GM23338 (cell line): ENCODE data around the gene KCNK10. TPM values are rescaled to one million over a fixed set of nuclear protein-coding genes. Genes with fewer than 3 reads are reported as not detected.

Experiments
- ATAC-seq: fragments of 200-7000 bp; cut with Tn5 transposase; 3 replicates; pipeline ENCODE4 v1.9.1; 2020
- DNase-seq: peaks from one replicate; pipeline ENCODE4 v3.0.0-alpha.2; 2015; ENCODE audit warnings: low spot score
- H2AFZ ChIP-seq: fragments of 200-600 bp; sonication (generic); 2 replicates; pipeline ENCODE4 v1.8.0; 2016; ENCODE audit warnings: antibody characterized with exemption, mild to moderate bottlenecking, moderate library complexity
- H3F3A ChIP-seq: fragments of 200-600 bp; sonication (generic); replicated peaks from 2 replicates; pipeline ENCODE4 v1.8.0; 2017; ENCODE audit warnings: antibody characterized with exemption, mixed run types, low read depth
- H3K27ac ChIP-seq: fragments of 200-600 bp; sonication (generic); 2 replicates; pipeline ENCODE4 v1.6.1; 2016; ENCODE audit warnings: low read depth
- H3K27me3 ChIP-seq: fragments of 200-600 bp; sonication (generic); 2 replicates; pipeline ENCODE4 v1.8.0; 2016; ENCODE audit warnings: mild to moderate bottlenecking, mixed run types, moderate library complexity; ENCODE audit not compliant: insufficient read depth
- H3K36me3 ChIP-seq: fragments of 200-600 bp; sonication (generic); 2 replicates; pipeline ENCODE4 v1.8.0; 2016; ENCODE audit warnings: mild to moderate bottlenecking; ENCODE audit not compliant: insufficient read depth
- H3K4me1 ChIP-seq: fragments of 200-600 bp; sonication (generic); 2 replicates; pipeline ENCODE4 v1.8.0; 2016; ENCODE audit warnings: mild to moderate bottlenecking, moderate library complexity; ENCODE audit not compliant: insufficient read depth
- H3K4me2 ChIP-seq: fragments of 200-600 bp; sonication (generic); 2 replicates; pipeline ENCODE4 v1.7.1; 2017; ENCODE audit warnings: mixed run types
- H3K4me3 ChIP-seq: fragments of 200-600 bp; sonication (generic); 2 replicates; pipeline ENCODE4 v1.6.1; 2016; ENCODE audit warnings: mixed run types
- H3K79me2 ChIP-seq: fragments of 200-600 bp; sonication (generic); replicated peaks from 2 replicates; pipeline ENCODE4 v1.8.0; 2017; ENCODE audit warnings: mild to moderate bottlenecking; ENCODE audit not compliant: insufficient read depth
- H3K9me2 ChIP-seq: fragments of 200-600 bp; sonication (generic); 2 replicates; pipeline ENCODE4 v1.8.0; 2017; ENCODE audit not compliant: insufficient read depth
- H4K20me1 ChIP-seq: fragments of 200-600 bp; sonication (generic); replicated peaks from 2 replicates; pipeline ENCODE4 v1.8.0; 2017; ENCODE audit warnings: mild to moderate bottlenecking; ENCODE audit not compliant: insufficient read depth
- H3K27ac Mint-ChIP-seq: 2 replicates; pipeline ENCODE4 v1.8.0; 2020; ENCODE audit warnings: inconsistent platforms, mild to moderate bottlenecking, moderate library complexity, mixed read lengths
- H3K27me3 Mint-ChIP-seq: 3 replicates; pipeline ENCODE4 v1.8.0; 2022; ENCODE audit warnings: low read depth, mild to moderate bottlenecking, moderate library complexity, mixed read lengths, inconsistent platforms; ENCODE audit not compliant: insufficient read depth, poor library complexity
- H3K36me3 Mint-ChIP-seq: 3 replicates; pipeline ENCODE4 v1.8.0; 2021; ENCODE audit warnings: low read depth, mild to moderate bottlenecking, inconsistent platforms, moderate library complexity, mixed read lengths
- H3K4me1 Mint-ChIP-seq: 3 replicates; pipeline ENCODE4 v1.8.0; 2020; ENCODE audit warnings: mild to moderate bottlenecking, inconsistent platforms, mixed read lengths
- H3K4me3 Mint-ChIP-seq: 3 replicates; pipeline ENCODE4 v1.8.0; 2021; ENCODE audit warnings: moderate library complexity, mild to moderate bottlenecking, inconsistent platforms, mixed read lengths
- H3K9me3 Mint-ChIP-seq: 3 replicates; pipeline ENCODE4 v1.8.0; 2020; ENCODE audit warnings: moderate library complexity, mild to moderate bottlenecking, inconsistent platforms, mixed read lengths
- JUNB ChIP-seq: IDR thresholded peaks from one replicate; pipeline ENCODE4 v1.6.1; 2016; ENCODE audit warnings: antibody characterized with exemption; ENCODE audit not compliant: unreplicated experiment
- NANOG ChIP-seq: IDR thresholded peaks from 2 replicates; pipeline ENCODE4 v1.6.1; 2016; ENCODE audit warnings: antibody characterized with exemption, borderline replicate concordance
- POLR2AphosphoS5 ChIP-seq: IDR thresholded peaks from 2 replicates; pipeline ENCODE4 v1.6.1; 2016; ENCODE audit warnings: antibody characterized with exemption, low read depth
- REST ChIP-seq: IDR thresholded peaks from one replicate; pipeline ENCODE4 v1.6.1; 2018; ENCODE audit warnings: antibody characterized with exemption; ENCODE audit not compliant: unreplicated experiment
- ZNF114 ChIP-seq: fragments of 250-450 bp; sonication (Bioruptor Pico); IDR thresholded peaks from 2 replicates; pipeline ENCODE4 v1.5.0; 2020; ENCODE audit warnings: mild to moderate bottlenecking, moderate library complexity
- ZNF331 ChIP-seq: fragments of 250-450 bp; sonication (Bioruptor Pico); IDR thresholded peaks from 2 replicates; pipeline ENCODE4 v1.5.0; 2020; ENCODE audit warnings: low read depth, mild to moderate bottlenecking, moderate library complexity
- ZNF462 ChIP-seq: fragments of 250-450 bp; sonication (Bioruptor Pico); IDR thresholded peaks from 2 replicates; pipeline ENCODE4 v1.5.0; 2020; ENCODE audit warnings: mild to moderate bottlenecking, moderate library complexity
- polyA plus RNA-seq: library from polyadenylated mRNA; unstranded; fragments of >200 nt; fragmentation: Nextera tagmentation; extraction: Ambion mirVana; gene quantifications from 2 replicates; pipeline ENCODE4 v1.2.1, GENCODE V29; 2016
- total RNA-seq: library from RNA; depleted of rRNA; stranded (reverse); fragments of >200 nt; shearing (Covaris generic); gene quantifications from 2 replicates; pipeline ENCODE4 v1.2.3, GENCODE V29; 2014
- TF ChIP-seq, protein P1 (sequence below), 2 experiments: fragments of 200-600 bp in 1 of 2; sonication (generic) in 1 of 2; conservative IDR thresholded peaks; 2 replicates each; pipeline versions ENCODE4 v1.5.1 to v1.6.1; 2016 to 2017; ENCODE audit warnings: antibody characterized with exemption in 2 of 2, low read depth in 2 of 2, mild to moderate bottlenecking in 2 of 2, moderate library complexity in 1 of 2
- TF ChIP-seq, protein P2 (sequence below): IDR thresholded peaks from 2 replicates; pipeline ENCODE4 v1.6.1; 2016; ENCODE audit warnings: antibody characterized with exemption

Gene KCNK10
- total and polyA plus RNA-seq, 2 experiments from 2014 or later, result 0.29 to 1.0 TPM

DNA sequence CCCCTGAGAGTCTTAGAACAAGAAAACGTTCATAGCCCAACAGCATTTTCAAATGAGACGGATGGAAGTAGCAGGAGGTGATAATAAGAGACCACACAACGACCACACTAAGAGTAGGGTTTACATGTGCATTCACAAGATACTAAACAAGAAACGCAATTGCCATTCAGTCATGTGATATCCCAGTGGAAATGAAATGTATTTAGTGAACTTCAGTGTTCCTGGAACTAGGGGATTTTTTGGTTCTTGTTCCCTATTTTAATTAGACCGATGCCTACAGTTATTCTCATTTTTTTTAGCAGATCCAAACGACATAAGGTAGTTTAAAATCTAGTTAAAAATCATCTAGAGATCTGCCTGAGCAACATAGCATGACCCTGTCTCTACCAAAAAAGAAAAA lies 168.1 kb downstream of the KCNK10 start (continued):
- TF ChIP-seq NANOG (no peak), ZNF331 (CRISPR knock-in tag) (no peak), POLR2AphosphoS5 (no peak), JUNB (no peak), ZNF114 (CRISPR knock-in tag) (no peak), REST (no peak)
- TF ChIP-seq, protein P1, sequence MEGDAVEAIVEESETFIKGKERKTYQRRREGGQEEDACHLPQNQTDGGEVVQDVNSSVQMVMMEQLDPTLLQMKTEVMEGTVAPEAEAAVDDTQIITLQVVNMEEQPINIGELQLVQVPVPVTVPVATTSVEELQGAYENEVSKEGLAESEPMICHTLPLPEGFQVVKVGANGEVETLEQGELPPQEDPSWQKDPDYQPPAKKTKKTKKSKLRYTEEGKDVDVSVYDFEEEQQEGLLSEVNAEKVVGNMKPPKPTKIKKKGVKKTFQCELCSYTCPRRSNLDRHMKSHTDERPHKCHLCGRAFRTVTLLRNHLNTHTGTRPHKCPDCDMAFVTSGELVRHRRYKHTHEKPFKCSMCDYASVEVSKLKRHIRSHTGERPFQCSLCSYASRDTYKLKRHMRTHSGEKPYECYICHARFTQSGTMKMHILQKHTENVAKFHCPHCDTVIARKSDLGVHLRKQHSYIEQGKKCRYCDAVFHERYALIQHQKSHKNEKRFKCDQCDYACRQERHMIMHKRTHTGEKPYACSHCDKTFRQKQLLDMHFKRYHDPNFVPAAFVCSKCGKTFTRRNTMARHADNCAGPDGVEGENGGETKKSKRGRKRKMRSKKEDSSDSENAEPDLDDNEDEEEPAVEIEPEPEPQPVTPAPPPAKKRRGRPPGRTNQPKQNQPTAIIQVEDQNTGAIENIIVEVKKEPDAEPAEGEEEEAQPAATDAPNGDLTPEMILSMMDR (conservative IDR thresholded peaks at IDR 0.05; ENCODE audit: low read depth in 2 of 2), result no peak
- TF ChIP-seq, protein P2, sequence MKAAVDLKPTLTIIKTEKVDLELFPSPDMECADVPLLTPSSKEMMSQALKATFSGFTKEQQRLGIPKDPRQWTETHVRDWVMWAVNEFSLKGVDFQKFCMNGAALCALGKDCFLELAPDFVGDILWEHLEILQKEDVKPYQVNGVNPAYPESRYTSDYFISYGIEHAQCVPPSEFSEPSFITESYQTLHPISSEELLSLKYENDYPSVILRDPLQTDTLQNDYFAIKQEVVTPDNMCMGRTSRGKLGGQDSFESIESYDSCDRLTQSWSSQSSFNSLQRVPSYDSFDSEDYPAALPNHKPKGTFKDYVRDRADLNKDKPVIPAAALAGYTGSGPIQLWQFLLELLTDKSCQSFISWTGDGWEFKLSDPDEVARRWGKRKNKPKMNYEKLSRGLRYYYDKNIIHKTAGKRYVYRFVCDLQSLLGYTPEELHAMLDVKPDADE, result no peak

GRCh38 chr14:88154321-88154720 lies 168.7 kb downstream of the KCNK10 start:
- Mint-ChIP-seq H3K4me1 (no peaks in the 10 kb centered on the region), H3K36me3 (no peaks in the 10 kb centered on the region), H3K27me3 (peaks cover 1% of the 10 kb centered on the region), H3K4me3 (no peak overlapping the region), H3K9me3 (no peaks in the 10 kb centered on the region), H3K27ac (no peak overlapping the region)
- H4K20me1 ChIP-seq, result no peaks in the 10 kb centered on the region
- no peak overlapping the region for H3K4me2 ChIP-seq
- H3K9me2 ChIP-seq, result peaks cover 3% of the 10 kb centered on the region; the same call in 1 of the 2 replicates
- no peaks in the 10 kb centered on the region for H3F3A ChIP-seq
- DNase-seq (no peak), ATAC-seq (no peak)
- H2AFZ ChIP-seq, result 0 out of 2 replicates have a peak overlapping the region, but pooled peaks have one; percentile 56
- no peak for TF ChIP-seq ZNF462 (CRISPR knock-in tag)
- H3K27ac ChIP-seq, result no peak overlapping the region
- H3K27me3 ChIP-seq, result no peaks in the 10 kb centered on the region
- H3K79me2 ChIP-seq, result no peaks in the 10 kb centered on the region
- no peaks in the 10 kb centered on the region for H3K4me1 ChIP-seq
- no peaks in the 10 kb centered on the region for H3K36me3 ChIP-seq
- H3K4me3 ChIP-seq, result no peak overlapping the region
